GM12891 (cell line): ENCODE data around the gene RBM34.

Source experiments
- PAX5 ChIP-seq: IDR thresholded peaks from 2 replicates; pipeline ENCODE4 v1.6.1; 2011; ENCODE audit warnings: low read length, moderate library complexity, mild to moderate bottlenecking; ENCODE audit not compliant: insufficient read depth, severe bottlenecking
- POLR2A ChIP-seq: IDR thresholded peaks from 2 replicates; pipeline ENCODE4 v1.6.1; 2011; ENCODE audit warnings: low read depth, low read length, control low read depth
- POLR2AphosphoS5 ChIP-seq: IDR thresholded peaks from 2 replicates; pipeline ENCODE4 v1.6.1; 2011; ENCODE audit warnings: low read depth, low read length, control low read depth
- POU2F2 ChIP-seq: IDR thresholded peaks from 2 replicates; pipeline ENCODE4 v1.6.1; 2011; ENCODE audit warnings: low read depth, mild to moderate bottlenecking, control low read depth, low read length, moderate library complexity
- SPI1 ChIP-seq: IDR thresholded peaks from 2 replicates; pipeline ENCODE4 v1.6.1; 2011; ENCODE audit warnings: low read depth, low read length, control low read depth
- TAF1 ChIP-seq: IDR thresholded peaks from 2 replicates; pipeline ENCODE4 v1.6.1; 2011; ENCODE audit warnings: low read depth, low read length, control low read depth

DNA sequence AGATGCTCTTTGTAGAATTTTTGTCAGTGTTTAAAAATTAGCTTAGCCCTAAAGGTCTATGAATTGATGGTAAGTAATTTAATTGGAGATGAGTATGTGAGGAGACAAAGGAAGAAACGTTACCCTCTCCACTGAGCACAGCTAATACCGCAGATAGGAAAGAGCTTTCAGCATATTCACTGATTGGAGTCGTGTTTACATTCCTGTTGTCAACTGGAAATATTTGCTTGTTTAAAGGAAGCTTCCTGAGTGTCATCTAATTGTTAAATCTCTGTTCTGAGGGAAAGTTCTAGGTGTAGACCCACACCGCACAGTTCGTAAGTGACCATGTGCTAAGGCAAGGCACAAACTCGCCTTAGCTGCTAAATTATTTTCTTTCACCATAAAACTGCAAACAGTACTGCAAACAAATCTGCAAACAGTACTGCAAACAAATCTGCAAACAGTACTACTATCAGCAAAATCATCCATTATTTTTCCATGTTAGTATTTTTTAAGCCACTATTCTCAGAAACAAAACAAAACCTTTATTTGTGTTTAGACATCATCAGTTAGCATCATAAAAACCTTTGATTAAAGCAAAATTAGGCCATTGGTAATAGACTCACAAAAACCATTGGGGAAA lies 65.0 kb downstream of the RBM34 start:
- TF ChIP-seq POLR2A, result no peak
- no peak for TF ChIP-seq POLR2AphosphoS5
- no peak for TF ChIP-seq TAF1
- no peak for TF ChIP-seq PAX5
- no peak for TF ChIP-seq SPI1
- no peak for TF ChIP-seq POU2F2
